ENCODE measurements around the gene TBC1D25. TPM values are rescaled to one million over a fixed set of nuclear protein-coding genes. Genes with fewer than 3 reads are reported as not detected.

Gene TBC1D25, protein sequence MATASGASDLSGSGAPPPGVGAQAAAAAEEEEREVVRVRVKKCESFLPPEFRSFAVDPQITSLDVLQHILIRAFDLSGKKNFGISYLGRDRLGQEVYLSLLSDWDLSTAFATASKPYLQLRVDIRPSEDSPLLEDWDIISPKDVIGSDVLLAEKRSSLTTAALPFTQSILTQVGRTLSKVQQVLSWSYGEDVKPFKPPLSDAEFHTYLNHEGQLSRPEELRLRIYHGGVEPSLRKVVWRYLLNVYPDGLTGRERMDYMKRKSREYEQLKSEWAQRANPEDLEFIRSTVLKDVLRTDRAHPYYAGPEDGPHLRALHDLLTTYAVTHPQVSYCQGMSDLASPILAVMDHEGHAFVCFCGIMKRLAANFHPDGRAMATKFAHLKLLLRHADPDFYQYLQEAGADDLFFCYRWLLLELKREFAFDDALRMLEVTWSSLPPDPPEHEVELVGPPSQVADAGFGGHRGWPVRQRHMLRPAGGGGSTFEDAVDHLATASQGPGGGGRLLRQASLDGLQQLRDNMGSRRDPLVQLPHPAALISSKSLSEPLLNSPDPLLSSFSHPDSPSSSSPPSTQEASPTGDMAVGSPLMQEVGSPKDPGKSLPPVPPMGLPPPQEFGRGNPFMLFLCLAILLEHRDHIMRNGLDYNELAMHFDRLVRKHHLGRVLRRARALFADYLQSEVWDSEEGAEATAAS
- total RNA-seq, result 15.7 to 18.9 TPM (median 18.8 TPM) in 3 replicates
- long read RNA-seq, full-length matches to known transcripts, result 32 of 46 reads
- long read RNA-seq, partial matches to known transcripts, result 2 of 46 reads
- long read RNA-seq, other reads (novel, unspliced or antisense), result 12 of 46 reads

DNA sequence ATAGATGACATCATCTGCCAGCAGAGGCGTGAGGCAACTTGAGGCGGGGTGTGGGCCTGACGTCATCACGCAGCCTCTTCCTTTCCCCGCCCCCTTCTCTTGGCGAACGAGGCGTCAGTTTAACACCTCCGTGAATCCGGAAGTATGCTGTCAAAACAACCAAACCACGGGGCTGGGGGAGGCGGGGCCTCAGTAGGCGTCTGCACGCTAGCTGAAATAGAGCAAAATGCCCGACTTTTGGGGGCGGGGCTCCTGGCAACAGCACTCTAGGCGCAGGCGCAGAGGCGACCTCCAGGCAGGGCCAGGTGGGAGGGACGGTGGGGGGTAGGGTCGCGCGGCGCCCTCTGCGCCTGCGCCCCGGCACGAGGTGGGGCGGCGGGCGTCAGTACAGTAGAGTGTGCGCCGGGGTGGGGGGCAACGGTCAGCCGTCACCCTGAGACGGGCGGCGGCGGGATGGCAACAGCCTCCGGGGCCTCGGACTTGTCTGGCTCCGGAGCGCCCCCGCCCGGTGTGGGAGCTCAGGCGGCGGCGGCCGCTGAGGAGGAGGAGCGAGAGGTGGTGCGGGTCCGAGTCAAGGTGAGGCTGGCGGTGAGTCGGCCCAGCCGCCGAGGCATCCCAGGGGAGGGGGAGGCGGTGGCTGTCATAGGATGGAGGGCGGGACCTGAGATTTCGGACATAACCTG lies at the start of gene TBC1D25:
Gene TBC1D25, plus strand, starts transcription at position 370 of the 683 bp plus-strand sequence. Its CDS starts 84 bp downstream, at position 454.
- Mint-ChIP-seq H3K4me3 (ENCODE audit: unreplicated experiment) (peak within 1 kb of the TSS; percentile 79), H3K4me1 (ENCODE audit: low read depth) (peaks cover 16% of the 10 kb centered on the region), H3K27ac (ENCODE audit: unreplicated experiment) (peak within 1 kb of the TSS; percentile 93), H3K36me3 (ENCODE audit: low read depth) (peaks cover 4% of the 10 kb centered on the region), H3K27me3 (ENCODE audit: low read depth) (no peaks in the 10 kb centered on the region), H3K9me3 (ENCODE audit: low read depth) (peaks cover 5% of the 10 kb centered on the region)
- peak; percentile 97 for DNase-seq (ENCODE audit: low spot score)
- peak; percentile 80 for TF ChIP-seq CTCF (IDR thresholded peaks at IDR 0.05)

DNA sequence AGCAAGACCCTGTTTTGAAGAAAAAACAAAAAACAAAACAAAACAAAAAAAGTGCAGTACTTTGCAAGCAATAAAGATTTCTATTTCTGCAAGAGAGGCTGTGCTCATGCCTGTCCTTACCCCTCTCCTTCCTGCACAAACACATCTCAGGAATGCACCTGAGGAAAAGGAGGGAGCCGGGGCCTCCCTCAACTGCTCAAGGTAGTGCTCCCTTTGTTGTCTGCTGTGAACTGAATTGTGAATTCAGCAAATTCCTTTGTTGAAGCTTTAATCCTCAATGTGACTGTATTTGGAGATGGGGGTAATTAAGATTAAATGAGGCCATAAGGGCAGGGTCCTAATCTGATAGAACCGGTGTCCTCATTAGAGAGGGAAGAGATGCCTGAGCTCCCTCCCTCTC lies 49.6 kb upstream of the TBC1D25 start:
- peak; percentile 21 for DNase-seq (ENCODE audit: low spot score)
- H3K4me1 Mint-ChIP-seq (ENCODE audit: low read depth), result peaks cover 29% of the 10 kb centered on the region
- no peak overlapping the region for H3K27ac Mint-ChIP-seq (ENCODE audit: unreplicated experiment)
- H3K9me3 Mint-ChIP-seq (ENCODE audit: low read depth), result peaks cover 9% of the 10 kb centered on the region
- no peak overlapping the region for H3K4me3 Mint-ChIP-seq (ENCODE audit: unreplicated experiment)
- H3K27me3 Mint-ChIP-seq (ENCODE audit: low read depth), result no peaks in the 10 kb centered on the region
- peaks cover 4% of the 10 kb centered on the region for H3K36me3 Mint-ChIP-seq (ENCODE audit: low read depth)
- TF ChIP-seq CTCF (IDR thresholded peaks at IDR 0.05), result no peak

DNA sequence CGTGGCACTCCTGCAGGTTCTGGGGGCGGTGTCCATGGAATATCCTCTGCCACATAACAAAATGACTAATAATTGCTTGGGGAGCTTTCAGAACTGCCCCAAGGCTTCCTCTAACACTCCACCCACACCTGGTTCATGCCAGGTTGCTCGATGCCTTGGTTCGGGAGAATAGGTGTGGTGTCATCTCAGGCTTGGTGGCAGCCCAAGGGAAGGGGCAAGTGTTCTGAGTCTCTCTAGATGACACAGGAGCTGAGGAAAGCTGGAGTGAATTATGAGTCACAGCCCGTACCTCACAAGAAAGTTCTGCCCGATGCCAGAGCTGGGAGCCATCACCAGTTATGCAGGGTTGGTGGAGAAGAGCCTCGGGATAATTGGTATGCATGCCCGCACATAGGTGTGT lies 48.9 kb upstream of the TBC1D25 start:
- Mint-ChIP-seq H3K4me3 (ENCODE audit: unreplicated experiment) (no peak overlapping the region), H3K36me3 (ENCODE audit: low read depth) (peaks cover 4% of the 10 kb centered on the region), H3K9me3 (ENCODE audit: low read depth) (peaks cover 9% of the 10 kb centered on the region), H3K27me3 (ENCODE audit: low read depth) (no peaks in the 10 kb centered on the region), H3K27ac (ENCODE audit: unreplicated experiment) (peak overlapping the region; percentile 28), H3K4me1 (ENCODE audit: low read depth) (peaks cover 29% of the 10 kb centered on the region)
- peak; percentile 30 for DNase-seq (ENCODE audit: low spot score)
- TF ChIP-seq CTCF (IDR thresholded peaks at IDR 0.05), result no peak

- peaks cover 9% of the 10 kb centered on the region for H3K9me3 Mint-ChIP-seq (ENCODE audit: low read depth)
- H3K27ac Mint-ChIP-seq (ENCODE audit: unreplicated experiment), result peak overlapping the region; percentile 50
Measured at GRCh38 chrX:48491809-48492208, 47.7 kb upstream of the TBC1D25 start.

More at GRCh38 chrX:48491809-48492208, 47.7 kb upstream of the TBC1D25 start:
- TF ChIP-seq CTCF (IDR thresholded peaks at IDR 0.05), result no peak
- Mint-ChIP-seq H3K27me3 (ENCODE audit: low read depth) (no peaks in the 10 kb centered on the region), H3K4me1 (ENCODE audit: low read depth) (peaks cover 27% of the 10 kb centered on the region), H3K36me3 (ENCODE audit: low read depth) (peaks cover 4% of the 10 kb centered on the region), H3K4me3 (ENCODE audit: unreplicated experiment) (no peak overlapping the region)
- DNase-seq (ENCODE audit: low spot score), result peak; percentile 43

All from chondrocyte (in vitro differentiated cells).